A549 (cell line): ENCODE results near the gene GNG7. TPM values are rescaled to one million over a fixed set of nuclear protein-coding genes. Genes with fewer than 3 reads are reported as not detected.
A peak's percentile ranks its signal among the peaks of the same experiment; 100 is the strongest.

Experiments used
- ATAC-seq, 2 experiments: fragments of 200-7000 bp in 1 of 2; fragments of >200 bp in 1 of 2; cut with Nextera tagmentation in 1 of 2; cut with Tn5 transposase in 1 of 2; 3 replicates each; pipeline versions ENCODE4 v1.8.0 to v1.9.1; 2018 to 2020; ENCODE audit warnings: mild to moderate bottlenecking in 1 of 2, moderate library complexity in 1 of 2
- CTCF ChIA-PET: fragments of 300-600 bp; sonication (Branson Sonifier 250); formaldehyde crosslinking; extraction: SDS; loops from one replicate; lab custom pipeline; 2021; ENCODE audit warnings: antibody characterized with exemption, inconsistent platforms; lab: Yijun Ruan, JAX
- POLR2A ChIA-PET: fragments of 350-600 bp; formaldehyde crosslinking; extraction: SDS; loops from one replicate; lab custom pipeline; 2021; ENCODE audit warnings: antibody characterized with exemption, inconsistent platforms; lab: Yijun Ruan, JAX
- DNase-seq, 2 experiments: peaks; one replicate each; pipeline versions ENCODE4 v3.0.0 to v3.0.0-alpha.2; 2011 to 2016; ENCODE audit warnings: low read depth in 1 of 2, low spot score in 1 of 2
- FAIRE-seq: peaks from 2 replicates; lab custom pipeline; 2011; peaks lifted over from hg19 to GRCh38; lab: Jason Lieb, UNC
- H3K27ac ChIP-seq, 2 experiments: fragments of >200 bp; sonication (Bioruptor Twin); formaldehyde crosslinking; 3 replicates each; pipeline ENCODE4 v1.5.1; 2016 to 2017
- H3K4me1 ChIP-seq: fragments of >200 bp; sonication (Bioruptor Twin); formaldehyde crosslinking; 3 replicates; pipeline ENCODE4 v1.6.1; 2016
- H3K4me2 ChIP-seq: fragments of >200 bp; sonication (Bioruptor Twin); formaldehyde crosslinking; 3 replicates; pipeline ENCODE4 v1.6.1; 2016
- H3K4me3 ChIP-seq: fragments of >200 bp; sonication (Bioruptor Twin); formaldehyde crosslinking; 3 replicates; pipeline ENCODE4 v1.5.1; 2016
- H3K9me3 ChIP-seq: fragments of >200 bp; sonication (Bioruptor Twin); formaldehyde crosslinking; 3 replicates; pipeline ENCODE4 v1.6.1; 2016
- BHLHE40 ChIP-seq: IDR thresholded peaks from 2 replicates; pipeline ENCODE4 v1.6.1; 2012; ENCODE audit warnings: low read depth, low read length, inconsistent platforms
- CTCF ChIP-seq: fragments of >200 bp; sonication (Bioruptor Twin); formaldehyde crosslinking; IDR thresholded peaks from 3 replicates; pipeline ENCODE4 v1.5.1; 2016
- EHMT2 ChIP-seq: fragments of 200-600 bp; sonication (generic); IDR thresholded peaks from 2 replicates; pipeline ENCODE4 v1.6.1; 2016; ENCODE audit warnings: antibody characterized with exemption, low read depth, mild to moderate bottlenecking, moderate library complexity
- ELK1 ChIP-seq: fragments of 150-350 bp; IDR thresholded peaks from 2 replicates; pipeline ENCODE4 v1.6.1; 2014; ENCODE audit warnings: low read depth, mild to moderate bottlenecking, low read length
- EP300 ChIP-seq, 2 experiments: fragments of >200 bp; sonication (Bioruptor Twin); formaldehyde crosslinking; IDR thresholded peaks; 2 replicates in 1 of 2; 3 replicates in 1 of 2; pipeline ENCODE4 v1.6.1; 2016 to 2017
- ESRRA ChIP-seq: fragments of 150-350 bp; IDR thresholded peaks from 2 replicates; pipeline ENCODE4 v1.6.1; 2014; ENCODE audit warnings: mild to moderate bottlenecking, low read length, borderline replicate concordance
- GATA3 ChIP-seq: IDR thresholded peaks from 2 replicates; pipeline ENCODE4 v1.6.1; 2012; ENCODE audit warnings: borderline replicate concordance
- HDAC2 ChIP-seq: fragments of 200-600 bp; sonication (generic); IDR thresholded peaks from 2 replicates; pipeline ENCODE4 v1.6.1; 2016
- HOXA7 ChIP-seq: fragments of 250-450 bp; sonication (Bioruptor Pico); IDR thresholded peaks from 2 replicates; pipeline ENCODE4 v1.5.0; 2020; ENCODE audit warnings: mild to moderate bottlenecking, moderate library complexity
- JUN ChIP-seq, 2 experiments: fragments of >200 bp; sonication (Bioruptor Twin); formaldehyde crosslinking; IDR thresholded peaks; 2 replicates in 1 of 2; 3 replicates in 1 of 2; pipeline ENCODE4 v1.6.1; 2016 to 2017
- MAX ChIP-seq: IDR thresholded peaks from 2 replicates; pipeline ENCODE4 v1.6.1; 2012
- MAZ ChIP-seq: fragments of 150-350 bp; IDR thresholded peaks from 2 replicates; pipeline ENCODE4 v1.6.1; 2014; ENCODE audit warnings: antibody characterized with exemption, low read depth, low read length, borderline replicate concordance
- MYC ChIP-seq: IDR thresholded peaks from 2 replicates; pipeline ENCODE4 v1.6.1; 2012; ENCODE audit warnings: mild to moderate bottlenecking, inconsistent platforms, low read length, improper control_type of control experiment, borderline replicate concordance
- PHF8 ChIP-seq: fragments of 200-600 bp; sonication (generic); IDR thresholded peaks from 2 replicates; pipeline ENCODE4 v1.6.1; 2016; ENCODE audit warnings: low read depth, mild to moderate bottlenecking, antibody characterized with exemption, moderate library complexity, borderline replicate concordance
- POLR2AphosphoS2 ChIP-seq: conservative IDR thresholded peaks from 2 replicates; pipeline ENCODE4 v1.6.1; 2012; ENCODE audit warnings: low read length, improper control_type of control experiment, inconsistent platforms
- RAD21 ChIP-seq, 2 experiments: fragments of >200 bp in 1 of 2; sonication (Bioruptor Twin) in 1 of 2; formaldehyde crosslinking in 1 of 2; IDR thresholded peaks in 1 of 2; conservative IDR thresholded peaks in 1 of 2; 2 replicates in 1 of 2; 3 replicates in 1 of 2; pipeline ENCODE4 v1.6.1; 2012 to 2018; ENCODE audit warnings: inconsistent platforms in 1 of 2
- RFX5 ChIP-seq: fragments of 450-650 bp; IDR thresholded peaks from 2 replicates; pipeline ENCODE4 v1.7.1; 2014; ENCODE audit warnings: antibody characterized with exemption, mild to moderate bottlenecking, moderate library complexity
- SREBF2 ChIP-seq: fragments of 450-650 bp; IDR thresholded peaks from 2 replicates; pipeline ENCODE4 v1.6.1; 2014; ENCODE audit warnings: mild to moderate bottlenecking, moderate library complexity
- USF2 ChIP-seq: fragments of 450-650 bp; IDR thresholded peaks from 2 replicates; pipeline ENCODE4 v1.6.1; 2014; ENCODE audit warnings: antibody characterized with exemption
- ZC3H11A ChIP-seq: fragments of 450-650 bp; IDR thresholded peaks from 2 replicates; pipeline ENCODE4 v1.6.1; 2014; ENCODE audit warnings: antibody characterized with exemption, mild to moderate bottlenecking
- ZFP36 ChIP-seq: fragments of 450-650 bp; IDR thresholded peaks from 2 replicates; pipeline ENCODE4 v1.6.1; 2014; ENCODE audit warnings: borderline replicate concordance; ENCODE audit not compliant: partially characterized antibody
- WGBS: methylation state at CpG from one replicate; pipeline ENCODE4 v1.1.6; 2017; ENCODE audit errors: missing lambda C conversion rate; 5-methylcytosine and 5-hydroxymethylcytosine counted together
- polyA plus RNA-seq, 4 experiments: library from polyadenylated mRNA; depleted of rRNA in 3 of 4; stranded (reverse); fragments of >200 nt; fragmentation: RNase III in 1 of 4; extraction: RNeasy Plus Mini Kit Qiagen cat#74134 plus additional on column Dnase treatment in 1 of 4; gene quantifications; 2 replicates in 3 of 4; 3 replicates in 1 of 4; pipeline ENCODE4 v1.2.3, GENCODE V29; 2011 to 2017
- TF ChIP-seq, protein P1 (sequence below): fragments of >200 bp; sonication (Bioruptor Twin); formaldehyde crosslinking; IDR thresholded peaks from 3 replicates; pipeline ENCODE4 v1.6.1; 2016

The GNG7 gene
- polyA plus RNA-seq, 2 of the 4 experiments (the other 2 are of a cell fraction): 0.06 to 0.08 TPM

- CTCF ChIA-PET: interaction anchor here (1.6 to 1.7 kb wide), 2 partner anchors 48 to 54 kb away, joined by 3 to 6 read pairs; no protein-coding TSS in a partner anchor
- no peak for TF ChIP-seq EP300 (IDR thresholded peaks at IDR 0.05)
- no peak for TF ChIP-seq POLR2AphosphoS2
- TF ChIP-seq BHLHE40: no peak
- no peak for TF ChIP-seq MYC
- TF ChIP-seq SREBF2: no peak
- no peak for TF ChIP-seq ZC3H11A
- no peak for TF ChIP-seq ESRRA
- TF ChIP-seq HDAC2: no peak
- no peak for TF ChIP-seq JUN (IDR thresholded peaks at IDR 0.05)
- Histone ChIP-seq H3K9me3 (no peaks in the 10 kb centered on the region), H3K27ac (no peak overlapping the region), H3K4me1 (no peaks in the 10 kb centered on the region), H3K4me3 (no peak overlapping the region), H3K4me2 (peak overlapping the region; percentile 78; the same call in 2 of the 3 replicates)
- POLR2A ChIA-PET: interaction anchor here (1.2 kb wide), 1 partner anchor 39 kb away, joined by 4 read pairs; no protein-coding TSS in a partner anchor
- ATAC-seq (no peak), FAIRE-seq (no peak), DNase-seq (no peak)
- 10% methylated on average over 9 of the region's 9 CpGs for WGBS
Measured at GRCh38 chr19:2701361-2702169, 929 bp downstream of the GNG7 start.

- no peaks in the 10 kb centered on the region for H3K4me1 ChIP-seq
- CTCF ChIA-PET: interaction anchor here (1.7 kb wide), 1 partner anchor 48 kb away, joined by 6 read pairs; no protein-coding TSS in a partner anchor
- TF ChIP-seq ZC3H11A (no peak), ELK1 (no peak), RAD21 (conservative IDR thresholded peaks at IDR 0.05 in 1 of 2, IDR thresholded peaks at IDR 0.05 in 1 of 2) (no peak)
- no peak; a peak in 1 of 6 replicates for ATAC-seq
- POLR2A ChIA-PET: interaction anchor here (1.2 kb wide), 1 partner anchor 39 kb away, joined by 4 read pairs; no protein-coding TSS in a partner anchor
- H3K9me3 ChIP-seq: no peaks in the 10 kb centered on the region
- no peak overlapping the region for H3K4me2 ChIP-seq
- no peak overlapping the region for H3K27ac ChIP-seq
- 35% methylated on average over 17 of the region's 26 CpGs for WGBS
- DNase-seq: no peak
- no peak overlapping the region for H3K4me3 ChIP-seq
- FAIRE-seq: no peak
Measured at GRCh38 chr19:2700660-2701360, 1.7 kb downstream of the GNG7 start.

DNA sequence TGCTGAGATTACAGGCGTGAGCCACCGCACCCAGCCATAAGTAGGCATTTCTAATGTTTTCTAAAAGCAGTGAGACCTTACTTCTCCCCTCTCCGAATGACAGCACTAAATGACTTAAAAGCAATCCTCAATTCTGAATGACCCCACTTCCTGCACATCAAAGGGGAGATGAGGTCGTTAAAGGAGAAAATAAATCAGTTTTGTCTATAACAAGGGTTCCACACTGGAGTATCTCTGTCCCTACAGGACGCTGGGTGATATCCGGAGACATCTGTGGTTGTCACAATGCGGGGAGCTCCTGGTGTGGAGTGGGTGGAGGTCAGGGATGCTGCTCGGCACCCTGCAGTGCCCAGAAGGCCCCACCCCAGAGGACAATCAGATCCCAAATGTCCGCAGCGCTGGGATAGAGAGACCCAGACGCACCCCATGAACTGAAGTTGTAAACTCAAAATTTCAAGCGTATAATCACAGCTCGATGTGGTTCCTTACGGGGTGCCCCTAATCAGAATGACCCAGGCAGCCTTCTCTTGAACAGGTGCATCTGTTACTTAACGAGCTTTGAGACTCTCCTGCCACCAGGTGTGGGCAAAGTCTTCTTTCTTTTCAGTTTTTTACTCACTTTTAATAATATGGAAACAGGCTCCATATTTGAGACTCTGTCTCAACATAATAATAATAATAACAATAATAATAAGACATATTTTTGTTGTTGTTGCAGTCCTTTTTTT, 2.9 kb downstream of the GNG7 start:
- H3K9me3 ChIP-seq: no peaks in the 10 kb centered on the region
- H3K4me1 ChIP-seq: no peaks in the 10 kb centered on the region
- TF ChIP-seq ZFP36 (no peak), RFX5 (no peak), JUN (IDR thresholded peaks at IDR 0.05) (no peak), GATA3 (no peak), MAX (no peak), MAZ (no peak), CTCF (no peak), USF2 (no peak), HOXA7 (no peak), PHF8 (no peak), RAD21 (conservative IDR thresholded peaks at IDR 0.05 in 1 of 2, IDR thresholded peaks at IDR 0.05 in 1 of 2) (no peak), EHMT2 (no peak)
- TF ChIP-seq, protein P1, sequence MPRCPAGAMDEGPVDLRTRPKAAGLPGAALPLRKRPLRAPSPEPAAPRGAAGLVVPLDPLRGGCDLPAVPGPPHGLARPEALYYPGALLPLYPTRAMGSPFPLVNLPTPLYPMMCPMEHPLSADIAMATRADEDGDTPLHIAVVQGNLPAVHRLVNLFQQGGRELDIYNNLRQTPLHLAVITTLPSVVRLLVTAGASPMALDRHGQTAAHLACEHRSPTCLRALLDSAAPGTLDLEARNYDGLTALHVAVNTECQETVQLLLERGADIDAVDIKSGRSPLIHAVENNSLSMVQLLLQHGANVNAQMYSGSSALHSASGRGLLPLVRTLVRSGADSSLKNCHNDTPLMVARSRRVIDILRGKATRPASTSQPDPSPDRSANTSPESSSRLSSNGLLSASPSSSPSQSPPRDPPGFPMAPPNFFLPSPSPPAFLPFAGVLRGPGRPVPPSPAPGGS: no peak
- H3K27ac ChIP-seq: no peak overlapping the region
- H3K4me3 ChIP-seq: no peak overlapping the region
- DNase-seq: no peak
- no peak for ATAC-seq
- no peak overlapping the region for H3K4me2 ChIP-seq
- no peak for FAIRE-seq
- ChIA-PET POLR2A (no interaction called here), CTCF (interaction anchor here (0.6 kb wide), 1 partner anchor 126 kb away, joined by 3 read pairs; no protein-coding TSS in a partner anchor)
- 66% methylated on average over 13 of the region's 15 CpGs for WGBS
